Activated CD4-positive, CD25-positive, alpha-beta regulatory T cell treated with anti-CD3 and anti-CD28 coated beads, Interleukin-2, amount 50 U/mL, for 72 hours (primary cell): ENCODE results near the gene PRSS48.
"Not testable (repeated sequence)": the region's sequence is repeated elsewhere in the genome, so short reads cannot be mapped to it uniquely, and the experiment has no call there.

ENCODE experiments used
- DNase-seq: peaks from one replicate; pipeline ENCODE4 v3.0.0; 2021

The PRSS48 gene

GRCh38 chr4:151319490-151319889, 42.5 kb downstream of the PRSS48 start:
- DNase-seq: no peak

GRCh38 chr4:151321586-151321985, 44.6 kb downstream of the PRSS48 start:
- no peak for DNase-seq

GRCh38 chr4:151322161-151322560, 45.2 kb downstream of the PRSS48 start:
- DNase-seq: not testable (repeated sequence)

GRCh38 chr4:151322570-151322969, 45.6 kb downstream of the PRSS48 start:
- DNase-seq: no peak

GRCh38 chr4:151323667-151324066, 46.7 kb downstream of the PRSS48 start:
- DNase-seq: no peak

GRCh38 chr4:151324124-151324751, 47.3 kb downstream of the PRSS48 start:
- no peak for DNase-seq

GRCh38 chr4:151324752-151325110, 47.8 kb downstream of the PRSS48 start:
- peak; percentile 34 for DNase-seq

- no peak for DNase-seq
These were observed 48.4 kb downstream of the PRSS48 start, which contains the start of gene SH3D19 for GRCh38 chr4:151325111-151325948. SH3D19 (minus strand) TSS chr4:151325605; CDS start chr4:151325352, 253 bp downstream.

- no peak for DNase-seq
These were observed 48.9 kb downstream of the PRSS48 start for GRCh38 chr4:151325949-151326246.

GRCh38 chr4:151329217-151330007, 52.5 kb downstream of the PRSS48 start:
- no peak for DNase-seq

- no peak for DNase-seq
These were observed 54.5 kb downstream of the PRSS48 start for GRCh38 chr4:151331276-151332042.

- no peak for DNase-seq
These were observed 62.5 kb downstream of the PRSS48 start for GRCh38 chr4:151339467-151339866.

- no peak for DNase-seq
These were observed 63.9 kb downstream of the PRSS48 start for GRCh38 chr4:151340751-151341385.
